Activated CD4-positive, alpha-beta T cell treated with anti-CD3 and anti-CD28 coated beads for 48 hours (primary cell): Measurements from ENCODE around the gene PPP2R2C.

Source experiments
- DNase-seq: peaks from one replicate; pipeline ENCODE4 v3.0.0-alpha.2; 2020

Gene PPP2R2C

GRCh38 chr4:6467600-6467999 is 4.8 kb downstream of the PPP2R2C start:
- DNase-seq, result no peak

- DNase-seq, result no peak
Observed at GRCh38 chr4:6466756-6467381, 5.5 kb downstream of the PPP2R2C start.

GRCh38 chr4:6465955-6466354 is 6.5 kb downstream of the PPP2R2C start:
- no peak for DNase-seq

GRCh38 chr4:6464842-6465588 is 7.4 kb downstream of the PPP2R2C start:
- DNase-seq, result no peak

GRCh38 chr4:6463311-6464289 is 8.8 kb downstream of the PPP2R2C start:
- no peak for DNase-seq

GRCh38 chr4:6461301-6462165 is 10.9 kb downstream of the PPP2R2C start:
- DNase-seq, result no peak

GRCh38 chr4:6460876-6461275 is 11.5 kb downstream of the PPP2R2C start:
- no peak for DNase-seq

GRCh38 chr4:6458528-6458927 is 13.9 kb downstream of the PPP2R2C start:
- DNase-seq, result no peak

GRCh38 chr4:6456450-6456849 is 16.0 kb downstream of the PPP2R2C start:
- DNase-seq, result no peak

- DNase-seq, result no peak
Observed at GRCh38 chr4:6454112-6454910, 18.1 kb downstream of the PPP2R2C start.

GRCh38 chr4:6453688-6453990 is 18.8 kb downstream of the PPP2R2C start:
- DNase-seq, result no peak

- DNase-seq, result no peak
Observed at GRCh38 chr4:6452897-6453687, 19.3 kb downstream of the PPP2R2C start.

GRCh38 chr4:6452116-6452896 is 20.1 kb downstream of the PPP2R2C start:
- no peak for DNase-seq

GRCh38 chr4:6451309-6451708 is 21.1 kb downstream of the PPP2R2C start:
- DNase-seq, result no peak

GRCh38 chr4:6450709-6451108 is 21.7 kb downstream of the PPP2R2C start:
- DNase-seq, result no peak

- DNase-seq, result no peak
Observed at GRCh38 chr4:6449746-6450369, 22.6 kb downstream of the PPP2R2C start.

GRCh38 chr4:6449335-6449734 is 23.1 kb downstream of the PPP2R2C start:
- no peak for DNase-seq

GRCh38 chr4:6448476-6449170 is 23.8 kb downstream of the PPP2R2C start:
- no peak for DNase-seq

GRCh38 chr4:6447672-6448171 is 24.7 kb downstream of the PPP2R2C start:
- no peak for DNase-seq
